GM18499 (cell line): ENCODE results near the gene ACTN1.

Experiments used
- ATAC-seq: cut with Tn5 transposase; IDR thresholded peaks from one replicate; pipeline ENCODE4 v1.9.1; 2021; ENCODE audit warnings: moderate number of reproducible peaks; ENCODE audit not compliant: insufficient read depth, unreplicated experiment

ACTN1 gene

GRCh38 chr14:68897559-68898155, 81.4 kb downstream of the ACTN1 start:
- no peak for ATAC-seq

- no peak for ATAC-seq
Measured at GRCh38 chr14:68896132-68896531, 83.0 kb downstream of the ACTN1 start.

DNA sequence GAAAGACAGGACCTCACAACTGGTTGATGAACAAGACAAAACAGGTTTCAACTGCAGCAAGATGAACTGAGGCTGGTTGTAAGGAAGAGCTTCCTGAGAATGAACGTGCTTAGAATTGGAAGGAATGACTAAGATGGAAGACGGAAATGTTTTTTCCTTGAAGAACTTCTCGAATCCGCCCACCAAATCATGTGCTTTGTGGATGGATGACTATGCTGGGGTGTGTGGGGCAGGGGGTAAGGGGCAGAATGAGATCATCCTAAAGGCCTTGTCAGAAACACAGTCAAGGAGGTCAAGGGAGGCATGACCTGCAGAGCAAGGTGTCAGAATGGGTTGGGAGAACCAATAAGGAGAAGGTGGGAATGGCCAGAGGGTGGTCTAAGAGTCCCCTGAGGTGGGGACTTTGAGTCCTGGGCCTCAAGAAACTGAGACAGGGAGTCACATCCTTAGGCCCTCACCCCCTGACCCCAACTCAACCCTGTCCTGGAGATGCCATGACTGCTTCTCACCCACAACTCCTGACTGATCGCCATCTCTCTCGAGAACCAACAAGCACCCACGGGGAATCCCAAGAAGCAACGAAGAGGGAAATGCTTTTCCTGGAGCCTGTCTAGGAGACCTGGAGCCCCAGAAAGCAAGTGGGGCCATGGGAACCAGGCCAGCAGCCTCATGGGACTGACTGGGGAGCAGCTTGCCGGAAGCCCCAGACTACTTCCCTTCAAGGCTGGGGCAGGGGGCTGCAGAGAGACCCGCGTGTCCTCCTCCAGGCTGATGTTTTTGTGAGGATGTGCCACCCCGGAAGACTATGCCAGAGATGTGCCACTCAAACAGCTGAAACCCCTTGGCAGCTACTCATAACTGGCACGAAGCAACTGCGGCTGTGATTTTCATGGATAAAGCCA, 84.0 kb downstream of the ACTN1 start:
- no peak for ATAC-seq

DNA sequence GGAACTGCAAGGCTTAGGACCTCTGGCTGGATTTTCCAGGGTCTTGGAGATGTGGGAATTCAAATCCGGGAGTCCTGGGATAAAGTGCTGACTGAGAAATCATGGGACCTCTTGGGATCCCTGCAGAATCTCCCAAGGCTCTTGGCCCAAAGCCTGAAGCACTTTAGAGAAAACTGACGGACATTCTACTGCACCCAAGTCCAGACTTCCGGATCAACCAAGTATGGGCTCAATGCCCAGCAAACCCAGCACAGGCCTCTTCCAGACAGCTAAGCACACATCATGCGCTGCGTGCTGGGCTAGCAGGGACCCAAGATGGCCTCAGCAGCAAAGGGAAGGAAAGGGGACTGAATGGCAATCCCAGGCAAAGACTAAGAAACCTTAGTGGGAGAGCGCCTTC, 85.0 kb downstream of the ACTN1 start:
- ATAC-seq, result no peak

DNA sequence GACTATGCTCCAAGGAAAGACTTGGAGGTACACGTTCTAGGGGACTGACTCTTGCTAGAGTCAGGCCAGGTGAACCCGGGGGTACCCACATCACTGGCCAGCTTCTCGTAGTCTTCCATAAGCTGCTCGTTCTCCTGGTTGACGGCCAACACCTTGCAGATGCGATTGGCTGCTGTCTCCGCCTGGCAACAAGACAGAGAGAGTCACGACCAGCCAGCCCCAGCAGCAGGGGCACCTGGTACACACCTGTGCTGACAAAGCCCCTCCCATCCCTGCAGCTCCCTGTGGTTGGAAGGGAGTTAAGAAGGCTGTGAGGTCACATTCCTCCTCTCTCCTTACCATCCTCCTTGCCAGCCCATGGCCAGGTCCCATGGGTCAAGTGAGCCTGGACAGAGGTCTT, 85.5 kb downstream of the ACTN1 start:
- no peak for ATAC-seq

DNA sequence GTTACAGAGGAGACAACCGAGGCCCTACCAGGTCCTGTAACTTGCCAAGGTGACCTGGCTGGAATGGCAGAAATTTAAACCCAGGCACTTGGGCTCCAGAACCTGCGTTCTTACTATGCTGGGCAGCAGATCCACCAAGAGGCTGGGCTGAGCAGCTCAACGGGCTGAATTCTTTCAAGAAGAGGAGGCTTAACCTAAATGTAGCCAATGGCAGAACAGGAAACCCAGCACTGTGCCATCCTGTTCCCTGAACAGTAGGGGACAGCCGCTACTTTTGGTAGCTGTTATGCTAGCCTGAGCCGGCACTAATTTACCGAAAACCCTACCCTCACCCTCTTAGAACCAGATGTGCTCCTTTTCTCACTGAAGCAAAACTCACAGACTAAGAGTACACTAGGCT, 86.1 kb downstream of the ACTN1 start:
- no peak for ATAC-seq

GRCh38 chr14:68891851-68892660, 87.0 kb downstream of the ACTN1 start:
- ATAC-seq, result no peak

DNA sequence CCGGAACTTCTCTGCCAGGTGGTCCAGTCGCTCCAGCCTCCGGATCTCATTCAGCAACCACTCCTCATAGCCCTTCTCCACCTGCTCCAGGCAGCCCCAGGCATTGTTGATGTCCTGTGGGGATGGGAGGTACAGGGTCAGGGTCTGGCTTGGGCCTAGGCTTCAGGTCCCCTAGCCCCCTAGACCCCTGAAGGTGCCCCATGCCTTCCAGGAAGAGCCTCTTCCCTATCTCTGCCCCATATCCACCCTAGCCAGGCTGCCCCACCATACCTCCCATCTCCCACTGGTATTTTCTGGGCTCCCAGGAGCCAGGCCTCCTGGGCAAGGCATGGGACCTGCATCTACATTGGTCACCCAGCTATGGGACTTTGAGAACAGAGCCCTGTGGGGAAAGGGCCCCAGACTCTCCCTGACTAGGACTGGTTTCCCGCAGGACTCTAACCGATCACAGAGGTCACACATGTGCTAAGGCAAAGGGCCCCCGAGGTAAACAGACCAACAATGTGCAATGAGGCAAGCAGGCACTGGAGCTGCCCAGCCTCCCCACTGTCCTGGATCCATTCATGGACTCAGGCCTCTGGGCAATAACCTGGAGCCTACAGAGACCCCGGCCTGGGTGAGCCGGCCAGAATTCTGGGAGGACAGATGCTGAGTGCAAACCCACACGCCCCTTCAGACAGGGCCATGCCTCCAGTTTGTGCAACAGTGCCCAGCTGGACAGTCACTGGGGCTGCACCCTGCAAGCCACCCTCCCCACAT, 88.8 kb downstream of the ACTN1 start:
- ATAC-seq, result no peak

DNA sequence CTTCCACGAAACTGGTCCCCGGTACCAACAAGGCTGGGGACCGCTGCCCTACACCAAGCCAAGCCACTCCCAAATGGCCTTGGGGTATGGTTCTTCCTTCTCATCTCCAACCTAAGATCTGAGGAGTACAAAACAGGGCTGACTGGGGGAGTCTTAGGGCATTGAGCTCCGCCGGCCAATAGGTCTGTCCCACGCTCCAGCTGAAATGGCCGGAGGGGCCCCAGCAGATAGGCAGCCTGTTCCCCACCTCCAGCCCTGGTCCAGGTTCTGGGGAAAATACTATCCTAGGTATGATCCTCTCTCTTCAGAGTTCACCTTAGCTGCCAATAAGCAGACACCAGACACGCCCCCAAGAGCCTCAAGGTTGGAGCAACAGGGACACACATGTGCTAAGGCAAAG, 90.2 kb downstream of the ACTN1 start:
- ATAC-seq, result no peak

DNA sequence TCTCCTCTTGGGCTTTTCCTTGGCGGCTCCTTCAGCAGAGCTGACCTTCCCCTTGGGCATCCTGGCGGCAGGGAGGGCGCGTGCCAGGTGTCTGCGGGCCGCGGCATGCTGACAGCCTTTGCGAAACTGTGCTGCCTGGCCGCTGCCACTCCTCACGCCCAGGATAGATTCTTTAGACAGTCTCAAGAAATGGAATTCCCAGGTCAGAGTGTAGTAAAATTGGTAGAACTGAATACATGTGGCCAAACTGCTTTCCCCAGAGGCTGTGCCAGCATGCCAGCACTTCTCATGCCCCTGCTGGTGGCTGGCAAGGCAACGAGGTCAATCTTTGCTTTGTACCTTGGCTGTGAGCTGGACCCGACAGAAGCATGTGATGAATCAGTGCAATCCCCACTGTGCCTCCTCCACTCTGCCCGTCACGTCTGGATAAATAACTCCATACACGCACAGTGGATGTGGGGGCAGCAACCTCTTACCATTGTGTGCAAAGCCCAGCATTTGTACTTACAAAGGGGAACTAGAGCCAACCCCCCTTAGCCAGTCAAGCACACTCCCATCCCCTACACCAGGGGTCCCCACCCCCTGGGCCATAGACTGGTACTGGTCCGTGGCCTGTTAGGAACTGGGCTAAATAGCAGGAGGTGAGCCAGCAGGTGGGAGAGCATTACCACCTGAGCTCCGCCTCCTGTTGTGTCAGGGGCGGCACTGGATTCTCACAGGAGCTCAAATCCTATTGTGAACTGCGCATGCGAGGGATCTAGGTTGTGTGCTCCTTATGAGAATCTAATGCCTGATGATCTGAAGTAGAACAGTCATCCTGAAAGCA, 90.9 kb downstream of the ACTN1 start:
- no peak for ATAC-seq

- no peak for ATAC-seq
Measured at GRCh38 chr14:68886109-68886434, 93.0 kb downstream of the ACTN1 start.

DNA sequence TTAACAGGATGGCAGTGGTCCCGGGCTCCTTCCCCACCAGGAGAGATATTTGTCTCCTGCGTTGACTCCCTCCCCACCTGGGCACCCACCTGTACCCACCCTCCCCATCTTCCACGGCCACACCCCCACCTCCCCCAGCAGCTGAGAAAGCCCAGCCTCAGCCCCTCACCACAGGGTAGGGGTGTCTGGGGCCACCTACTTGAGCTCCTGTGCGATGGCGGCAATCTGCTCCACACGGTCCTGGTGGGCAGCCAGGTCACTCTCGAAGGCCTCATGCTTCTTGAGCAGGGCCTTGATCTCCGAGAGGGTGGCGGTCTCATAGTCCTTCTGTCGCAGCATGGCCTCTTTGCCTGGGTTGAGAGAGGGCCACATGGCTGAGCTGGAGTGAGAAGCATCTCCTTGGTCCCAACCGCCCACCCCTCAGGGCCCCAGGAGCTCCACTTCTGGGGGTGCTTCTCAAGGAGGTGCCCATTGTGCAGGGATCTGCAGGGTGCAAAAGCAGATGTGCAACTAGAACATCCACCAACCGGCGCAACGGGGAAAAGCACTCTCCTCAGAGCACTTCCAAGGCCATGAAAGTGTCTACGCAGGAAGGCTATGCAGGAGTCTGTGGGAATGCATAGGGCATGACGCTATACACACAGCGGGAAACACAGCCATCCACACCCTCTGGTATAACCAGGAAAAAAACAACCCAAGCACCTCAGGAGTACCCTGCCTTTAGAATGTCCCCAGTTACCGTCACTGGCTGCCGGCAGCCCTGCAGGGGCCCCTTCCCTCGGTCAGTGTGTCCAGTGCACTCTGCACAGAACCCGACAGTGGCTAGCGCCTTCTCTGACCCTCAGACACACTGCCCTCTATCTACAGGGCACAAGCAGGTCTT, 93.6 kb downstream of the ACTN1 start:
- ATAC-seq, result no peak

- ATAC-seq, result no peak
Measured at GRCh38 chr14:68884031-68885030, 94.8 kb downstream of the ACTN1 start.

- ATAC-seq, result no peak
Measured at GRCh38 chr14:68882235-68882634, 96.9 kb downstream of the ACTN1 start.

DNA sequence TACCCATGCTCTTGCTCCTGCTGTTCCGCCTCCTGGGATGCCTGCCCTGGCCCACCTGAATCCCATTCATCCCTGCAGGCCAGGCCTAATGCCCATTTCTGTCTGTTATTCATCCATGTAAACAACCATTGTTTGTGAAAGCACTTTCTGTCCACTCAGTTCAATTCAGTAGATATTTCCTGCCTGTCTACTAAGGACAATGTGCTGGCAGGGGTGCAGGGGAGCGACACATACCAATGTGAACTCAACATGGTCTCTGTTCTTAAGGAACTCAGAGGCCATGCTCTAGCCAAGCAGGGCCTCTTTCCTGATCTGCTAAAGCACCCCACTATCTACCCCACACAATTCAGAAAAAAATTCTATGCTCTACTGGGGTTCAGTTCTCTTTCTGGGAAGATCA, 97.7 kb downstream of the ACTN1 start:
- no peak for ATAC-seq

DNA sequence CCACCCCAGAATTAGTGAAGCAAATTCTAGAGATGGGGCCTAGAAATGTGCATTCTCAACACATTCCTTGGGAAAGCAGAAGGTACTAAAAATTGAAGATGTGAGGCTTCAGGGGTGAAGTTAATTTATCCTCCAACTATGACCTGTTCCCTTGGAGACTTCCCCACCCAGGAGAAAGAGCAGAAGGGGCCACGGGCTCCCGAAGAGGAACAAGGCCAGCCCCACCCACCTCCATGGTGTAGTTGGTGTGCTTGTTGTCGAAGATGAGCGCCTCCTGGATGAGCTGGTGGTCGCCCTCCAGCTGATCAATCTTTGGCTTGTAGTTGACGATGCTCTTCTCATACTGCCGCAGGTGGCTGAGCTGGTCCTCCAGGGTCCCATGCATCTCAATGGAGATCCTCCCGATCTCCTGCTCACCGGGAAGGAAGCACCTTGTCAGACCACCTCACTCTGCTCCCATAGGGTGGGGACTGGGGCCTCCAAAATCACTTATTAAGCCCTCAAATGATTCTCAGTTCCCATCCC, 98.5 kb downstream of the ACTN1 start:
- ATAC-seq, result no peak

DNA sequence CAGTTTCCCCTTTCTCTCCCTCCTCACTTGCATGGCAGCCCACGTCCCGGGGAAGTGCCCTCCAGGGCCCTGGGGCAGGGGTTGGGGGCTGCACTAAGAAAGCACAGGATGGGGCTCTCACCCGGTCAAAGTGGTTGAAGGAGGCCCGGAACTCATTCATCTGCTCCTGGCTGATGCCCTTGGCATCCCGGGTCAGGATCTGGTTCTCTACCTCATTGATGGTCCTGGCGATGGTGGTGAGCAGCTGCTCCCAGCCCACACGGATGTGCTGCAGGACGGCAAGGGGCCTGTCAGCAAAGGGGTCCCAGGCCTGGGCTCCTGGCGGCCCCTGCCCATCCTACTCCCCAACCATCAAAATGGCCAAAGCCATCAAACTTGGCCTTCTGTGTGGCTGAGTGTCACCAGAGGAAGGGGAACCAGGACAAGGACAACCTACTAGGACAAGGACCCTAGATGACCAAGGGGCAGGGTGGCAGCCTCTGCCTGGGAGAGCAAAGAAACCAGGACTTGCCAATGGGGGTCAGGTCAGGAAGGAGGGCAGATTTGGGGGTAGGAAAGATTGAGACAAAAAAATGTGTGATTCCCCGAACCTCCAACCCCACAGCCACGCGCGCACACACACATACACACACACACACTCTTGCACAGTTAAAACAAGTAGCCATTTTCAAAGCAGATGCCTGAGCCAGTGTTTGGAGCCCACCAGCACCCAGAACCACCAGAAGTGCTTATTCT, 99.1 kb downstream of the ACTN1 start:
- ATAC-seq, result no peak
